Psoas muscle (tissue), 8 donors: ENCODE results near the gene HADHA. TPM values are rescaled to one million over a fixed set of nuclear protein-coding genes. Genes with fewer than 3 reads are reported as not detected.

Experiments used
- ATAC-seq, 4 donors: fragments of 200-7000 bp; cut with Tn5 transposase; one replicate each; pipeline ENCODE4 v1.9.1; 2020; ENCODE audit warnings: moderate library complexity in 3 of 4, mild to moderate bottlenecking in 2 of 4
- DNase-seq, 2 donors: peaks; one replicate each; pipeline ENCODE4 v3.0.0-alpha.2; 2020
- H3K27ac ChIP-seq: fragments of 200-600 bp; one replicate; pipeline ENCODE4 v1.8.0; 2022
- H3K27me3 ChIP-seq, 3 donors: fragments of 200-600 bp in 1 of 3; one replicate each; pipeline versions ENCODE4 v1.6.1 to v1.8.0; 2013 to 2022; ENCODE audit warnings: low read length in 2 of 3, mild to moderate bottlenecking in 2 of 3, moderate library complexity in 1 of 3; ENCODE audit not compliant: insufficient read depth in 3 of 3
- H3K36me3 ChIP-seq, 2 donors: fragments of 200-600 bp in 1 of 2; one replicate each; pipeline versions ENCODE4 v1.6.1 to v1.8.0; 2013 to 2022; ENCODE audit warnings: low read depth in 1 of 2, mild to moderate bottlenecking in 1 of 2, moderate library complexity in 1 of 2; ENCODE audit not compliant: insufficient read depth in 1 of 2
- H3K4me1 ChIP-seq: fragments of 200-600 bp; one replicate; pipeline ENCODE4 v1.8.0; 2022
- H3K4me3 ChIP-seq: fragments of 200-600 bp; one replicate; pipeline ENCODE4 v1.8.0; 2022; ENCODE audit warnings: mild to moderate bottlenecking
- H3K9me3 ChIP-seq: fragments of 200-600 bp; one replicate; pipeline ENCODE4 v1.8.0; 2022
- WGBS, 3 donors: extraction: QIAGEN DNeasy Blood & Tissue Kit; methylation state at CpG; one replicate each; pipeline versions ENCODE4 v1.1.6 to v1.1.7; 2013; 5-methylcytosine and 5-hydroxymethylcytosine counted together
- intact Hi-C, 2 donors: fragments of 100-400 bp; cut with DNase I; formaldehyde crosslinking; loops; one replicate each; pipeline versions ENCODE4 v1.11.0 to v1.14.2; 2022
- polyA plus RNA-seq, 3 donors: library from polyadenylated mRNA; stranded (reverse); fragments of 200-250 nt; gene quantifications; one replicate each; pipeline ENCODE4 v1.2.3, GENCODE V29; 2013
- total RNA-seq, 4 donors: library from RNA; stranded (reverse); fragmentation: NEBNext Ultra II Directional in 2 of 4; extraction: Animal tissue kit (Norgen Biotek cat#: 25700) in 2 of 4; gene quantifications; one replicate each; pipeline versions ENCODE4 v1.2.1 to v1.2.4, GENCODE V29; 2021 to 2023
- TF ChIP-seq, protein P1 (sequence below): fragments of 200-600 bp; IDR thresholded peaks from one replicate; pipeline ENCODE4 v1.8.0; 2022; ENCODE audit warnings: antibody characterized with exemption
- donor health status: healthy with polysubstance abuse.
- donor health status: DM: no; HTN: no; CAD: no; lungs with moderate emphysema.
- donor health status: Bipolar disorder and iron deficiency.
- donor health status: healthy.
- donor health status: DM: yes; HTN: yes; CAD: no.
- donor health status: DM: no; HTN: no; CAD: no.
- donor health status: DM: no; HTN: no; CAD: no.
- donor health status: DM: yes; HTN: yes; CAD: no.

Gene HADHA
- total and polyA plus RNA-seq, 7 donors = 195 to 617 (median 350) TPM

DNA sequence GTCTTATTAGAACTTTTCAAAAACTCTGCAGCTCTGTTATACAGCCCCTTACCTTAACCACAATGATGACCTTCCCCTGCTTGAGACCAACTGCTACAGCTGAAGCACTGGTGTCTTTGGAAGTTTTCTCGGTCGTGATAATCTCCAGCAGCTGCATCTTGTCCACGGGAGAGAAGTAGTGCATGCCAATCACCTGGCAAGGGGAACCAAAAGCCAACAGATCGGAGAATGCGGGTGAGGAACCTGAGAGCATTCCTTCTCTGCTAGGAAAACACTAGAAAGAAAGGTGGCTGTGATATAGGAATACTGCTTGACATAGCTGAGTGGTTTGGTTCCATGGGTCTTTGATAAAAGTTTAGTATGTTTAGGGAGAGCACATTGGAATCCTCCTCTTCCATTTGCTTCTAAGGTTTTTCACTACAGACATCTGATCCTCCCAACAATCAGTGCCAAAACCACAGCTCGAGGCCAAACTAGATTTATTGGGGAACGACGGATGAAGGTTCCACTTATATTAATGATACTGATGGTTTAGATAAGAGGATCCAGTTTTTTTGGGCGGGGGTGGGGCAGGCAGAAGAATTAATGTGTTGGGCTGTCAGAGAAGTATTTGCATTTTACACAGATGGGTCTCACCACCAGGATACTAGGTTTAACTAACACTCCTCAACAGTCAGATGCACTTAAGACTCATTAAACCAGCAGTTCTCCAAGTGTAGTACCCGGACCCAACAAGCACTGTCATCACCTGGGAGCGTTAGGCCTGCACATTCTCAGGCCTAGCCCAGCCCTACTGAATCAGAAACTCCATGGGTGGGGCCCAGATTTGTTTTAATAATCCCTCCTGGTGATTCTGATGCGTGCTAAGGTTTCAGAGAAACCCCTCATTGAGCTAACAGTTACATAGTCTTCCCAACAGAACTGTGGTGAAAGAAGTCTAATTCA lies 49.1 kb downstream of the HADHA start:
- Histone ChIP-seq H3K27ac (no peak overlapping the region), H3K4me1 (peaks cover 12% of the 10 kb centered on the region), H3K27me3 (no peaks in the 10 kb centered on the region), H3K9me3 (no peaks in the 10 kb centered on the region), H3K4me3 (no peak overlapping the region), H3K36me3 (peaks cover 33 to 100% of the 10 kb centered on the region in 2 donors)
- intact Hi-C loops = no loop called here
- WGBS, 3 donors = 46 to 62% (median 51%) methylated on average over 12 of the region's 12 CpGs
- TF ChIP-seq, protein P1, sequence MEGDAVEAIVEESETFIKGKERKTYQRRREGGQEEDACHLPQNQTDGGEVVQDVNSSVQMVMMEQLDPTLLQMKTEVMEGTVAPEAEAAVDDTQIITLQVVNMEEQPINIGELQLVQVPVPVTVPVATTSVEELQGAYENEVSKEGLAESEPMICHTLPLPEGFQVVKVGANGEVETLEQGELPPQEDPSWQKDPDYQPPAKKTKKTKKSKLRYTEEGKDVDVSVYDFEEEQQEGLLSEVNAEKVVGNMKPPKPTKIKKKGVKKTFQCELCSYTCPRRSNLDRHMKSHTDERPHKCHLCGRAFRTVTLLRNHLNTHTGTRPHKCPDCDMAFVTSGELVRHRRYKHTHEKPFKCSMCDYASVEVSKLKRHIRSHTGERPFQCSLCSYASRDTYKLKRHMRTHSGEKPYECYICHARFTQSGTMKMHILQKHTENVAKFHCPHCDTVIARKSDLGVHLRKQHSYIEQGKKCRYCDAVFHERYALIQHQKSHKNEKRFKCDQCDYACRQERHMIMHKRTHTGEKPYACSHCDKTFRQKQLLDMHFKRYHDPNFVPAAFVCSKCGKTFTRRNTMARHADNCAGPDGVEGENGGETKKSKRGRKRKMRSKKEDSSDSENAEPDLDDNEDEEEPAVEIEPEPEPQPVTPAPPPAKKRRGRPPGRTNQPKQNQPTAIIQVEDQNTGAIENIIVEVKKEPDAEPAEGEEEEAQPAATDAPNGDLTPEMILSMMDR = no peak
- DNase-seq = no peak
- no peak for ATAC-seq

DNA sequence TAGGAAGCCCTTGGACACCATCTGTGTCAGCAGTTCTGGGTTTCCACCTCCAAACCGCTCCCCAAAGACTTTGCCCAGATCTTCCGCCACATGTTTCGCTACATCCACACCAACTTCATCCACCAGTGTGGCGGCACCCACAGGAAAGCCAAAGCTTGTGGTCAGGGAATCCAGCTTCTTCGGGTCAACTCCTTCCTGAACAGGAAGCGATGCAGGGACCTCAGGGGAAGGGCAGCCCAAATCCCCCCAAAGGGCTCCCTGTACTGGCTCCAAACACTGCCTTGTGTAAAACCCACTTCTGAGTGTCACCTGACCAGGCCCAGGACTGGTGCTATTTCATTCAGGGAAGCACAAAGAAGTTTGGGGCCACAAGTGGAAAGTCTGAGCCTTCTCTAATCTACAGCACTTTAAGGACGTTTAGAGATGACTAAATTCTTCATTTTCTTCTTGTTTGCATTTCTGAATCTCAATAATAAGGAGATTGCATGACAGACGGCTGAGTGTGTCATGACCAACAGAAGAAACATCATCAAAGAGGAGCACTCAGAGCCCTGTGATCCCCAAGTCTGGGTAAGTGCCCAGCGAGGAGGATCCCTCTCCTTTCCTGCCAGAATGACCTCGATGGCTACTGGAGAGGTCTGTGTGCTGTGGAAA lies 50.7 kb downstream of the HADHA start:
- TF ChIP-seq, protein P1 = no peak
- ATAC-seq = no peak

DNA sequence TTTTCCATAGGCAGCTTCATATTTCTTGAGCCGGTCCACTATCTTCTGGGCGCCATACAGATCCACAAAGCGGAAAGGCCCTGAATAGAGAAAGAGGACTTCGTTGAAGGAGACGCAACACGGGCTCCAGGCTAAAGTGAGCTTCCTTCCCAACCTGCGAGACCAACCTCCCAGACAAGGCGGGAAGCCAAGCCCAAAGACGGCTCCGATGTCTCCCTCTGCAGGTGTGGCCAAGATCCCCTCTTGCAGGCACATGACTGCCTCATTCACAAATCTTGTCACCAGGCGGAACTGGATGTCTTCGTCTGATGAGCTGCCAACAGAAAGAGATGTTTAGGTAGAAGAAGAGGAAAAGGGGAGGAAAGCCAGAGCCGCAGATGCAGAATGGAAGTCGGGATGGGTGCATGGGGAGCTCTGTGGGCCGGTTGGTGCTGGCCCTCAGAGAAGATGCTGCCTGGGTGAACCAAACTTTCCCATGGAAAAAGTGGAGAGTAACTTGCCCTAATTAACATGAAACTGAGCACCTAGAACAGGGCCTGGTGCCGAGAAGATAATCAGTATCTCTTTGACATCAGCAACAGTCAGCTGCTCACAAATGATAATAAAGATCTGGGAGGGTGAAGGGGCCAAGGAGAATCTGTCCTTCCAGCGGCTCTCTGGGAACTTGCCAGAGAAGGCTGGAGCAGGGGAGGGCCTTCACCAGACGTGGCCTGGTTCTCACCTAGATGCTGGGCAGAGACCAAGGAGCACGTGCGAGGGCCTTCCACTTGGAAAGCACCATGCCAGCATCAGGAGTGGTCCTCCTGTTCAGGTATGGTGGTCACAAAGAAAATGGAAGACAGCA lies 52.9 kb downstream of the HADHA start:
- whole genome bisulfite sequencing, 3 donors = 65 to 73% (median 65%) methylated on average over 20 of the region's 20 CpGs
- ATAC-seq = no peak
- H3K27ac ChIP-seq = no peak overlapping the region
- H3K27me3 ChIP-seq = no peaks in the 10 kb centered on the region
- H3K36me3 ChIP-seq = peaks cover 7 to 71% of the 10 kb centered on the region in 2 donors
- peaks cover 12% of the 10 kb centered on the region for H3K4me1 ChIP-seq
- H3K4me3 ChIP-seq = no peak overlapping the region
- no peaks in the 10 kb centered on the region for H3K9me3 ChIP-seq
- intact Hi-C loops = no loop called here
- TF ChIP-seq, protein P1 = no peak
- no peak for DNase-seq

More for the DNA sequence above, 50.7 kb downstream of the HADHA start:
- Histone ChIP-seq H3K27me3 (no peaks in the 10 kb centered on the region), H3K4me1 (peaks cover 12% of the 10 kb centered on the region), H3K27ac (no peak overlapping the region), H3K36me3 (peaks cover 22 to 89% of the 10 kb centered on the region in 2 donors), H3K4me3 (no peak overlapping the region), H3K9me3 (no peaks in the 10 kb centered on the region)
- intact Hi-C loops = no loop called here
- DNase-seq = no peak
- 87 to 93% (median 89%) methylated on average over 10 of the region's 10 CpGs for WGBS, 3 donors

- DNase-seq (no peak), ATAC-seq (peak in 1 of 4 donors; percentile 9)
- peaks cover 6 to 60% of the 10 kb centered on the region in 2 donors for H3K36me3 ChIP-seq
- H3K4me3 ChIP-seq = no peak overlapping the region
- TF ChIP-seq, protein P1 = no peak
- H3K4me1 ChIP-seq = peaks cover 4% of the 10 kb centered on the region
- 72 to 79% (median 78%) methylated on average over 7 of the region's 7 CpGs for WGBS, 3 donors
- no peaks in the 10 kb centered on the region for H3K9me3 ChIP-seq
- H3K27ac ChIP-seq = no peak overlapping the region
- no peaks in the 10 kb centered on the region for H3K27me3 ChIP-seq
- intact Hi-C loops = no loop called here
Measured at GRCh38 chr2:26190369-26190768, 54.1 kb downstream of the HADHA start.
